Vagina (tissue), 2 donors: ENCODE results near the gene PAQR4.

Experiments
- POLR2A ChIP-seq, 2 donors: fragments of 450-650 bp; IDR thresholded peaks; one replicate each; pipeline ENCODE4 v1.6.1; 2017; ENCODE audit warnings: antibody characterized with exemption in 2 of 2, mild to moderate bottlenecking in 2 of 2, moderate library complexity in 2 of 2
- POLR2AphosphoS5 ChIP-seq, 2 donors: sonication (generic); formaldehyde crosslinking; IDR thresholded peaks; one replicate each; pipeline ENCODE4 v1.9.0; 2017; ENCODE audit warnings: antibody characterized with exemption in 2 of 2, mild to moderate bottlenecking in 2 of 2, low read depth in 1 of 2; ENCODE audit not compliant: insufficient read depth in 1 of 2
- TF ChIP-seq, protein P1 (sequence below), 3 experiments: fragments of 450-650 bp in 2 of 3; fragments of 200-600 bp in 1 of 3; sonication (generic) in 1 of 3; IDR thresholded peaks; one replicate each; pipeline ENCODE4 v1.5.1; 2017 to 2019; ENCODE audit warnings: antibody characterized with exemption in 3 of 3, mild to moderate bottlenecking in 2 of 3, moderate library complexity in 2 of 3

- TF ChIP-seq, protein P1, sequence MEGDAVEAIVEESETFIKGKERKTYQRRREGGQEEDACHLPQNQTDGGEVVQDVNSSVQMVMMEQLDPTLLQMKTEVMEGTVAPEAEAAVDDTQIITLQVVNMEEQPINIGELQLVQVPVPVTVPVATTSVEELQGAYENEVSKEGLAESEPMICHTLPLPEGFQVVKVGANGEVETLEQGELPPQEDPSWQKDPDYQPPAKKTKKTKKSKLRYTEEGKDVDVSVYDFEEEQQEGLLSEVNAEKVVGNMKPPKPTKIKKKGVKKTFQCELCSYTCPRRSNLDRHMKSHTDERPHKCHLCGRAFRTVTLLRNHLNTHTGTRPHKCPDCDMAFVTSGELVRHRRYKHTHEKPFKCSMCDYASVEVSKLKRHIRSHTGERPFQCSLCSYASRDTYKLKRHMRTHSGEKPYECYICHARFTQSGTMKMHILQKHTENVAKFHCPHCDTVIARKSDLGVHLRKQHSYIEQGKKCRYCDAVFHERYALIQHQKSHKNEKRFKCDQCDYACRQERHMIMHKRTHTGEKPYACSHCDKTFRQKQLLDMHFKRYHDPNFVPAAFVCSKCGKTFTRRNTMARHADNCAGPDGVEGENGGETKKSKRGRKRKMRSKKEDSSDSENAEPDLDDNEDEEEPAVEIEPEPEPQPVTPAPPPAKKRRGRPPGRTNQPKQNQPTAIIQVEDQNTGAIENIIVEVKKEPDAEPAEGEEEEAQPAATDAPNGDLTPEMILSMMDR (IDR thresholded peaks at IDR 0.05) = no peak
- TF ChIP-seq POLR2AphosphoS5 (IDR thresholded peaks at IDR 0.05; ENCODE audit: insufficient read depth in 1 of 2, low read depth in 1 of 2) = no peak
- TF ChIP-seq POLR2A (IDR thresholded peaks at IDR 0.05) = no peak
Observed at GRCh38 chr16:3014971-3015370, 45.8 kb downstream of the PAQR4 start.
